Stromal cell of bone marrow (primary cell): ENCODE results near the gene NCAPD2.
A peak's percentile ranks its signal among the peaks of the same experiment; 100 is the strongest.
"Not testable (repeated sequence)": the region's sequence is repeated elsewhere in the genome, so short reads cannot be mapped to it uniquely, and the experiment has no call there.

Source experiments
- DNase-seq: peaks from one replicate; pipeline ENCODE4 v3.0.0-alpha.2; 2012; ENCODE audit warnings: low read depth

NCAPD2 gene

DNA sequence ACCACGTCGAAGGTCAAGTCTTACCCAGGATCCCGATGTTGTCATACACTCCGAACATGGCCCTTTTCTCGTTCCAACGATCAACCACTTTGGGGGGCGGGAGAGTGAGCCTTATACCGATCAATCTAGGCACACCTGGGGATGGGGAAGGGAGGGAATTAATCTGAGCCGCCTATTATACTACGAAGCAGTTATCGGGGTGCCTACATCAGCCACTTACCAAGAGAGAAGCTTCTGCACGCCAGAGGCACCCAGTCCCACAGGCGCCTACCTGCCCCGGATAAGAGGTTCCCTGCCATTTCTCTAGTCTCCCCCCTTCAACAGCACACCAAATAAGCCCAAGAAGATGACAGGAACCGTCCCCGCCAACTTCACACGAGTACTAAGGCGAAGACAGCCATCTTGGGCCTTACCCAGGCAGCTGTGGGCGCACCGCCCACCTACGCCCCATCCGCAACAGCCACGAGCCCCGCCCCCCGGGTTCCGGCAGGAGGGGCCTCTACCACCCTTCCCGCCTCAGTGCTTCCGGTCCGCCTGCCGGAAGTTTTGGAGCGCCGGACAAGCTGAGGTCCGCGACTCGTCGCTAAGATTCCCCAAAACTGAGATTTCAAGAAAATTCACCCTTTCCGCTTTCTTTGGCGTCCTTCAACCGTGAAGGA is 935 bp upstream of the NCAPD2 start, which contains the start of gene MRPL51:
Gene MRPL51 (minus strand): TSS at position 425 of the 659 bp plus-strand sequence. CDS start 126 bp downstream, at position 299.
- peak; percentile 92 for DNase-seq

DNA sequence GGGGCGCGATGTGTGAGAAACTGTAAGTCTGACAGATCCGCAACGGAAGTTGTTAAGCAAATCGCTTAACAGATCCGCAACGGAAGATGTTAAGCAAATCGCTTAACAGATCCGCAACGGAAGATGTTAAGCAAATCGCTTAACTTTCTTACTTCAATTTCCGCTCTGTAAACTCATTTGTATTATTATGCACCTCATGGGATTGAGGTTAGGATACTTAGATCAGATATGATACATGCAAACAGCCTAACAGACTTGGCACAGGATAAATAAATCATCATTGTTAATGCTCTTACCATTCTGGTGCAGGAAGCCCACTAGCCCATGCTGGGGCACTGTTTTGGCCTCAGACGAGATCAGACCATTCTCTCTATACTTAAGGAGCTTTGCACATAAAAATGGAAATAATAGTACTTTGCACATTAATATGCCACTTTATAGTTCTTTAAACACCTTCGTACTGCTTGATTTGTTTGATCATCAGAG is 399 bp downstream of the NCAPD2 start:
- no peak for DNase-seq

DNA sequence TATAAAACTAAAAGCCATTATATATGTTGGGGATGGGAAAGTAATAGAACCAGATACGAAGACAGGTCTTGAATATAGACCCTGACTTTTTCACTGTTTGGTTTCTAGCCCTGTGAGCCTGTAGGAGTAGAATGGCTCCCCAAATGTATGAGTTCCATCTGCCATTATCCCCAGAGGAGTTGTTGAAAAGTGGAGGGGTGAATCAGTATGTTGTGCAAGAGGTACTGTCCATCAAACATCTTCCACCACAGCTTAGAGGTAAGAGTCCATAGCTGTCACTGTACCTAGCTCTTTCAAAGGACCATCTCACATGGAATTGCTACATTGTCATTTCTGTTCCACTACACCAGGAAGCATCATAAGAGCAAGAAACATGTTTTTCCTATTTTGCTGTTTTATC is 1.1 kb downstream of the NCAPD2 start:
- DNase-seq, result no peak

DNA sequence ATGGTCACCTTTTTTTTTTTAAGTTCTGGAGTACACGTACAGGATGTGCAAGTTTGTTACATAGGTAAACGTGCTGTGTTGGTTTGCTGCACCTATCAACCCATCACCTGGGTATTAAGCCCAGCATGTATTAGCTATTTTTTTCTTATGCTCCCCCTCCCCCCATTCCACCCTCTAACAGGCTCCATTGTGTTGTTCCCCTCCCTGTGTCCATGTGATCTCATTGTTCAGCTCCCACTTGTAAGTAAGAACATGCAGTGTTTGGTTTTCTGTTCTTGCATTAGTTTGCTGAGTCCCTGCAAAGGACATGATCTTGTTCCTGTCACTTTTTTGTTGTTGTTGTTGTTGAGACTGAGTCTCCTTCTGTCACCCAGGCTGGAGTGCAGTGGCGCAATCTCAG is 3.4 kb downstream of the NCAPD2 start:
- DNase-seq, result not testable (repeated sequence)

DNA sequence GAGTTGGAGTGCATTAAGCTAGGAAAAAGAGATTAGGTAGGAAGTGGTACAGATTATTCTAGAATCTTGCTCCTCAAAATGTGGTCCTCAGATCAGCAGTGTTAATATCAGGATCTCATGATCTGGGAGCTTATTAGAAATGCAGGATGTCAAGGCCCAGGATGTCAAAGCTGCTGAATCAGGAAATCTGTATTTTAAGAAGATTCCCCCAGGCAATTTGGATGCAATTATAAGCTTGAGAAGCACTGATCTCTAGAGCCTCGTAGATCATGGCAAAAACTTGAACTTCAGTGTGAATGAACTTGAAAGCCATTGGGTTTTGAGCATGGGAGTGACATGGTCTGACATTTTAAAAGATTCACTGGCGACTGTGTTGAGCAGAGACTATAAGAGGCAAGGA is 6.6 kb downstream of the NCAPD2 start:
- no peak for DNase-seq

DNA sequence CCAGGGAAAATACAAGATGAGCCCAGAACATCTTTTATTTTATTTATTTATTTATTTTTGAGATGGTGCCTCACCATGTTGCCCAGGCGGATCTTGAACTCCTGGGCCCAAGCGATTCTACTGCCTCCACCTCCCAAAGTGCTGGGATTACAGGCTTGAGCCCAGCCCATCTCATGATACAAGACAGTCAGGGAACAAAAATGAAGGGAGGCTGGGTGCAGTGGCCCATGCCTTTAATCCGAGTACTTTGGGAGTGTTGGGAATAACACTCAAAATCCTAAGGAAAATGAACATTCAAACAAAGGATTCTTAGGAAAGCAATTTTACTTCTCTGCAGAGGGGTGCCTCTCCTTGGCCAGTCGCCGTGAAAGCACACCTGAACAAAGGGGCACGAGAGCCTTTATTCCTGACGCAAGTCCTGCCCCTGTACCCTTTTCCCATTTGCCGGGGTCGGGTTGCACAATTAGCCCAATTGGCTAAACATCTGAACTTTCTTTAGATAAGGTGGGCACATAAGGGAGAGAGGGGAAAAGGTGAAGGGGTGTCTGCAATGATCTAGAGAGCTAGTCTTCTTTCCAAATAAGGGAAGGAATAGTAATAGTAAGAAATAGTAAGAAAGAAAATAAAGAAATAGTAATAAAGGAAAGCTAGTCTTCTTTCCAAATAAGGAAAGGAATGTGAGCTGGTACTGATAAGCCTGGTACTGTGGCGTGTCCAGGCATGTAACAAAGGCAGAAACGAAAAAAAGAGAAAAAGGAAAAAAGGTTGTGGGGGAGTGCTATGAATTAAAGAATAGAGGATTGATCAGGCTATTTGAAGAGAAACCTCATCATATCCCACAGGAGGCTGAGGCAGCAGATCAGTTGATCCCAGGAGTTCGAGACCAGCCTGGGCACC is 13.4 kb downstream of the NCAPD2 start:
- no peak for DNase-seq

DNA sequence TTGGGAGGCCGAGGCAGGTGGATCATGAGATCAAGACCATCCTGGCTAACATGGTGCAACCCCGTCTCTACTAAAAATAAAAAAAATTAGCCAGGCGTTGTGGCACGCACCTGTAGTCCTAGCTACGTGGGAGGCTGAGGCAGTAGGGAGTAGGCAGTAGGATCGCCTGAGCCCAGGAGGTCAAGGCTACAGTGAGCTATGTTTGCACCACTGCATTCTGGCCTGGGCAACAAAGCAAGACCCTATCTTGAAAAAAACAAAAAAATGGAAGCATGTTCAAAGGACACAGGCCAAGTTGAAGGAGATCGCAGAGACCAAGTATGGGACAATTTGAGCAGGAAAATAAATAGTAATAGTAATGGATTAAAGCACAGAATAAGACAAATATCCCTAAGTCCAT is 14.2 kb downstream of the NCAPD2 start:
- DNase-seq, result no peak

DNA sequence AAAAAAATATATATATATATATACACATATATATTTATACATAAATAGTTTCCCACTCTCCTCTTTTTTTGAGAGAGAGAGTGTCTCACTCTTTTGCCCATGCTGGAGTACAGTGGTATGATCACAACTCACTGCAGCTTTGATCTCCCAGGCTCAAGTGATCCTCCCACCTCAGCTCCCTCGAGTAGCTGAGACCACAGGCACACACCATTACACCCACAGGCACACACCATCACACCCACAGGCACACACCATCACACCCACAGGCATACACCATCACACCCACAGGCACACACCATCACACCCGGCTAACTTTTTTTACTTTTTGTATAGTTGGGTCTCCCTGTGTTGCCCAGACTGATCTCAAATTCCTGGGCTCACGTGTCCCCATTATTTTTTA is 26.3 kb downstream of the NCAPD2 start:
- no peak for DNase-seq

DNA sequence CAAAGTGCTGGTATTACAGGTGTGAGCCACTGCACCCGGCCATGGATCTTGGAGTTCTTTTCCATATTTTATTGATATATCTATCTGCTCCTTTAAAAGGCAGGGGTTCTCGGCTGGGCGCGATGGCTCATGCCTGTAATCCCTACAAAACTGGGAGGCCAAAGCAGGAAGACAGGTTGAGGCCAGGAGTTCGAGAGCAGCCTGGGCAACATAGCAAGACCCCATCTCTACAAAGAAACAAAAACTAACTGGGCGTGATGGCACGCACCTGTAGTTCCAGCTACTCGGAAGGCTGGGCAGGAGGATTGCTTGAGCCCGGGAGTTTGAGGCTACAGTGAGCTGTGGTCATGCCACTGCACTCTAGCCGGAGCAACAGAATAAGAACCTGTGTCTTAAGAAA is 28.3 kb downstream of the NCAPD2 start:
- no peak for DNase-seq

DNA sequence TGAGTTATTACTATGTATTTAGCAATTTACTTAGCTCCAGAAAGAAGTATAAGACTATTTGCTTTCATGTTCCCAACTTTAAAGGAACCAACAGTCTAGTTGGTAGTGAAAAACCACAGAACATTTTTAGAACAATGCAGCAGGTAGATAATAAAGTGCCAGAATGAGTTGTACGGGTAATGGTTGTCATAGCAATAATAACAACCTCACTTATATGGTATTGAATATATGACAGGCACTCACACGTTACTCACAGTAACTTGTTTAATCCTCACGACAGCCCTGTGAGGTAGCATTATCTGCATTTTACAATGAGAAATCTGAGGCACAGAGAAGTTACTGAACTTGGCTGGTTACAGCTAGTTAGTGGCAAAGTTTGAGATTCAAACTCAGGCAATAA is 29.8 kb downstream of the NCAPD2 start:
- DNase-seq, result no peak

DNA sequence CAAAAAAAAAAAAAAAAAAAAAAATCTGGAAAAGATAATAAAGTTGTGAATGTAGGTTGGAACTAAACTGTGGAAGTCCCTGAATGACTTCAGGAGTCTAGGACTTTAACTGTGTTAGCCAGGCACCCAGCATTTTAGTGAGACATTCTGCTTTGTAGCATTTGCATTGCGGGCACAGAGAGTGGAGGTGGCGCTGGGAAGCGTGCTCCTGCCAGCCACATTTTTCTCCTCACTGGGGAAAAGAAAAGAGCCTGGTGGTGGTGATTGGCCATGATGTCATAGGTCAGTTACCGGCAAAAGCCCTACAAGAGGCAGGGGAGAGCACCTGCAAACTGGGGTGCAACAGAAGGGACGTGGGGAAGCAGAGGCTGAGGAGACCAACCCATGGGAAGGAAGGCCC is 30.7 kb downstream of the NCAPD2 start:
- no peak for DNase-seq

DNA sequence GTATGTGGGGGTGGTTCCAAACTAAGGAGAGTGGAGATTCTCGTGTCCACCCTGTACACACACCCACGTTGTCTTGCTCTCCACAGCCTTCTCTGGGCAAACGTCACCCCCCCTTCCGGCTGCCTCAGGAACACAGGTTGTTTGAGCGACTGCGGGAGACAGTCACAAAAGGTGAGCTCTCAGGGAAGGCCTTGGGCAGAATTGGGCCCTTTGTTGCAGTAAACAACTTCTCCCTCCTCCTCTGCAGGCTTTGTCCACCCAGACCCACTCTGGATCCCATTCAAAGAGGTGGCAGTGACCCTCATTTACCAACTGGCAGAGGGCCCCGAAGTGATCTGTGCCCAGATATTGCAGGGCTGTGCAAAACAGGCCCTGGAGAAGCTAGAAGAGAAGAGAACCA is 32.3 kb downstream of the NCAPD2 start:
- no peak for DNase-seq

DNA sequence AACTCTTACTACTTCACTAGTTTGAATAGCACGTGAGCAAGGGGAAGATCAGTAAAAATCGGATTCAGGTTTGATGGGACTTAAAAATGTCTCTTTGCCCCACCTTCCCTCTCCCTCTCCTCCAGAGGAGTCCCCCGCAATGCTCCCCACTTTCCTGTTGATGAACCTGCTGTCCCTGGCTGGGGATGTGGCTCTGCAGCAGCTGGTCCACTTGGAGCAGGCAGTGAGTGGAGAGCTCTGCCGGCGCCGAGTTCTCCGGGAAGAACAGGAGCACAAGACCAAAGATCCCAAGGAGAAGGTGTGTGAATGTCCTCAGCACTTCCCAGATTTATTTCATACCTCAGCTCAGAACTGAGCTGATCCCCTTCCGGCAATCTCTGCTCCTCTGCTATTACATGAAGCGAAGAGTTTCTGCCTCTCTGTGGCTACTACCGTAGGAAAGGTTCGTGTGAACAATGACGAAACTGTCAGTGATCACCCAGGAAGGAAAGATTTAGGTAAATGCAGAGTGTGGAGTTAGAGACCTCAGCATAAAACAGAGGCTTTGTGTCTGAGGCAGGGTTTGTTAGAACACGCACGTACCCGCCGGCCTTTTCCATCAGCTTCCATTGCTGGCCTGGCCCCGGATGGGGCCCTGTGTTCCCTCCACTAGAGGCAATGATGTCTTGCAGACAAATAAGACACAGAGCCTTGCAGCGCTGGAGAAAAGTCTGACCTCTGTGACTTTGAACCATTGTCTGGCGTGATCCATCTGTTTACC is 33.0 kb downstream of the NCAPD2 start:
- no peak for DNase-seq

DNA sequence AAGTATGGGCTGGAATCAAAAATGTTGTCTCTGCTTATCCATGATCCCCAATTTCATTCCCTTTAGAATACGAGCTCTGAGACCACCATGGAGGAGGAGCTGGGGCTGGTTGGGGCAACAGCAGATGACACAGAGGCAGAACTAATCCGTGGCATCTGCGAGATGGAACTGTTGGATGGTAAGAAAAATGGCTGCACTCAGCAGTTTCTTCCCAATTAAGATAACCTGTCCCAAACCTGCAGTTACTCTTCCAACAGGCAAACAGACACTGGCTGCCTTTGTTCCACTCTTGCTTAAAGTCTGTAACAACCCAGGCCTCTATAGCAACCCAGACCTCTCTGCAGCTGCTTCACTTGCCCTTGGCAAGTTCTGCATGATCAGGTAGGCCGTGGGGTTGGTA is 33.8 kb downstream of the NCAPD2 start:
- DNase-seq, result no peak

DNA sequence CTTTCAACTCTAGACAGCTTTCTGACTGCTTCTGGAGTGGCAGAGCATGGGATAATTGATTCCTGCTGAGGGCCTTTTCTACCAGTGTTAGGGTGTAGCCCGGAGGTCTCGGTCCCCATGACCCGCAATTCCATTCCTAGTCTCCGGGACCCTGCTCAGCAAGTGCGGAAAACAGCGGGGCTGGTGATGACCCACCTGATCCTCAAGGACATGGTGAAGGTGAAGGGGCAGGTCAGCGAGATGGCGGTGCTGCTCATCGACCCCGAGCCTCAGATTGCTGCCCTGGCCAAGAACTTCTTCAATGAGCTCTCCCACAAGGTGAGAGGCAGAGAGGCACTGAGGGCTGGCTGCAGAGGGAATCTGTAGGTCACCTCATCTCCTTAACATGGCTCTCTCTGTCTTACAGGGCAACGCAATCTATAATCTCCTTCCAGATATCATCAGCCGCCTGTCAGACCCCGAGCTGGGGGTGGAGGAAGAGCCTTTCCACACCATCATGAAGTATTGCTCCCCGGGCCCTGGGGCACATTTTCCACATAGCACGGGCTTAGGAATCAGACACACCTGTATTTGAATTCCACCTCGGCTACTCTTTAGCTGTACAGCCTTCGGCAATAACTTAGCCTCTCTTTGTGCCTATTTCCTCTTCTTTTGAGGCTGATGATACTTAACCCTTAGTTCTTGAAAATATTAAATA is 34.8 kb downstream of the NCAPD2 start:
- DNase-seq, result no peak

DNA sequence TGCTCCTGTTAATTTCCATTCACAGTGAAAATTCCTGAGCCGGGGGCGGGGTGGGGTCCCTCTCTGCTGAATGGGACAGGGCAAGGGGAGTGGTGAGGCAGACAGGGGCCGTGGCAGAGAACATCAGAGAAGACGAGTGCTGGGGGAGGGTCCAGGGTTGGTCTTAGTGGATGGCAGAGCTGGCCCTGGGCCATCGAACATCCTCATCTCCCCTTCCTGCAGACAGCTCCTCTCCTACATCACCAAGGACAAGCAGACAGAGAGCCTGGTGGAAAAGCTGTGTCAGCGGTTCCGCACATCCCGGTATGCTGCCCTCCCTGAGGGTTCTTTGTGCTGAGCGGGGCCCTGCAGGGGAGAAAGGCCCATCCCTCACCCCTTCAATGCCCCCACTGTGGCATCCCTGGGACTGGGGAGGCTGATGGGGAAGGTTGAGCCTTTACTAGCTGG is 35.4 kb downstream of the NCAPD2 start:
- DNase-seq, result no peak

DNA sequence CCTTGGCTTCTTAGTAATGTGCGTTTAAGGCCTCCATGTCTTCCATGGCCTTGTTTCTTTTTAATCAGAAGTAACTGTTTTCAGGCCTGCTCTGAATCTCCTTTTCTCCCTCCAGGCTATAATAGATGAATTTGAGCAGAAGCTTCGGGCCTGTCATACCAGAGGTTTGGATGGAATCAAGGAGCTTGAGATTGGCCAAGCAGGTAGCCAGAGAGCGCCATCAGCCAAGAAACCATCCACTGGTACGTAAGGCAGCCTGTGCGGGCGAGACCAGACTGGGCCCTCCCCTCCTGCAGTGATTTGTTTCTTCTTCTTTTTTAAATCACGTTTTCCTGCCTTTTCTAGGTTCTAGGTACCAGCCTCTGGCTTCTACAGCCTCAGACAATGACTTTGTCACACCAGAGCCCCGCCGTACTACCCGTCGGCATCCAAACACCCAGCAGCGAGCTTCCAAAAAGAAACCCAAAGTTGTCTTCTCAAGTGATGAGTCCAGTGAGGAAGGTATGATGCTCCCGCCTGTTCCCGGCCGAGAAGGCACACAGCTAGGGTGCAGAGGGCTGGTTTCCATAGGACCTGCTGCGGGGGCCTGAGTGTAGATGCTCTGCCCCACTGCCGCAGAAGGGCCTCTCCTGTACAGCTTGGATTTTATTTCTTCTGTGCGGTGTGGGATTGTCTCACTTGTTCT is 36.8 kb downstream of the NCAPD2 start:
- no peak for DNase-seq

DNA sequence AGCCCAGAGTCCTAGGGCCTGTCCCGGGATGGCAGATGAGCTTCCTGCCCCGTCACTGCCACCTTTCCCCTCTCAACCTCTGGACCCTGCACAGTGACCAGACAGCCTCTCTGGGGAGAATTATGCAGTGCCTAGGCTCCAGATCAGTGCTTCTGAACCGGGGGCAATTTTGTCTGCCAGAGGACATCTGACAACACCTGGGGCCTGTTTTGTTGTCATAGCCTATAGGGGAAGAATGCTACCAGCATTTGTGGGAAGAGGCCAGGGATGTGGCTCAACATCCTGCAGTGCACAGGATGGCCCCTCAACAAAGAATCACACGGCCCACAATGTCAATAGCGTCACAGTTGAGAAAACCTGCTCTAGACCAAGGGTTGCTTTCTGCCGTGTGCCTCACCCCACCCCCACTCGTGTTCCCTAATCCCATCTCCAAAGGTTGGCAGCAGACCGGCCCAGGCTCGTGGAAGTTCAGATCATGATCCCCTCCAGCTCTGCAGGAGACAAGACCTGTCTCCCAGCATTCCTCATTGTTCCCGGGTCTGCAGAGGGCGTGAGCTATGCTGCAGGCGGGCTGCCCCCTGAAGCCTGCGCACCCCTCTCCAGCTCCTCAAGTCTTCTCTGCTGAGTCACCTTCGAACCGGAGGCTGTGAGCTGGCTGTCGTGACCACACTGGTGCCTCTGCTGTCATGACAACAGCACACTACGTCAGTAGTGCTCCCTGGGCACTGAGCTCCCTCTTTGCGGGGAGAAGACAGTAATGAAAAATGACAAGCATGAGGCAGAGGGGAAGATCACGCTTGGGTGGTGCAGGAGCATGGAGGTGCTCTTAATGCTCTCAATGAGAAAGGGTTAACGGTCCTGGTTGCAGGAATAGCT is 38.4 kb downstream of the NCAPD2 start:
- peak; percentile 97 for DNase-seq

DNA sequence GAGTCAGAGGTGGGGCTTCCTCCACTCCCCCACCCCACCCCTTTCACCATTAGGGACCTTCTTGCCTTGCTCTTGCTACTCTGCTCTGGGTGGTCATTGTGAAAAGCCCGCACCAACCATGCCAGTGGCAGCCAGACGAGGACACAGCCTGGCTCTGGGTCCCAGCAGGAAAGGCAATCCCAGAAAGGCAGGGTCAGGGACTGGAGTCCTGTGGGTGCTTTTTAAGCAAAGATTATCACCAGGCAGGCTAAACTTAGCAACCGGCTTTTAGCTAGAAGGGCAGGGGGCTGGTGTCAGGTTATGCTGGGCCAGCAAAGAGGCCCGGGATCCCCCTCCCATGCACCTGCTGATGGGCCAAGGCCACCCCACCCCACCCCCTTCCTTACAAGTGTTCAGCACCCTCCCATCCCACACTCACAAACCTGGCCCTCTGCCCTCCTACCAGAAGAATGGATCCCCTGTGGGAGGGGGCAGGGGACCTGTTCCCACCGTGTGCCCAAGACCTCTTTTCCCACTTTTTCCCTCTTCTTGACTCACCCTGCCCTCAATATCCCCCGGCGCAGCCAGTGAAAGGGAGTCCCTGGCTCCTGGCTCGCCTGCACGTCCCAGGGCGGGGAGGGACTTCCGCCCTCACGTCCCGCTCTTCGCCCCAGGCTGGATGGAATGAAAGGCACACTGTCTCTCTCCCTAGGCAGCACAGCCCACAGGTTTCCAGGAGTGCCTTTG is 39.2 kb downstream of the NCAPD2 start:
- no peak for DNase-seq

DNA sequence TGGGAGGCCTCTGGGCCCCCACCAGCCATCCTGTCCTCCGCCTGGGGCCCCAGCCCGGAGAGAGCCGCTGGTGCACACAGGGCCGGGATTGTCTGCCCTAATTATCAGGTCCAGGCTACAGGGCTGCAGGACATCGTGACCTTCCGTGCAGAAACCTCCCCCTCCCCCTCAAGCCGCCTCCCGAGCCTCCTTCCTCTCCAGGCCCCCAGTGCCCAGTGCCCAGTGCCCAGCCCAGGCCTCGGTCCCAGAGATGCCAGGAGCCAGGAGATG is 39.7 kb downstream of the NCAPD2 start:
- DNase-seq, result no peak
